Lung (tissue), 12 donors: ENCODE measurements around the gene STIM2. TPM values are rescaled to one million over a fixed set of nuclear protein-coding genes. Genes with fewer than 3 reads are reported as not detected.
"Not testable (repeated sequence)": the region's sequence is repeated elsewhere in the genome, so short reads cannot be mapped to it uniquely, and the experiment has no call there.

Source experiments
- ATAC-seq: fragments of 200-7000 bp; cut with Tn5 transposase; one replicate; pipeline ENCODE4 v1.9.1; 2020; ENCODE audit warnings: moderate number of reproducible peaks; ENCODE audit not compliant: insufficient read depth, low FRiP score
- DNase-seq, 3 donors: peaks; one replicate each; pipeline ENCODE4 v3.0.0-alpha.2; 2013 to 2017
- H3K27ac ChIP-seq, 2 donors: one replicate each; pipeline ENCODE4 v1.5.1; 2013; ENCODE audit warnings: mild to moderate bottlenecking in 2 of 2, moderate library complexity in 2 of 2, control low read depth in 1 of 2, inconsistent platforms in 1 of 2, low read depth in 1 of 2, low read length in 1 of 2
- H3K27me3 ChIP-seq, 3 donors: one replicate each; pipeline ENCODE4 v1.5.1; 2013; ENCODE audit warnings: low read length in 2 of 3; ENCODE audit not compliant: control insufficient read depth in 3 of 3, insufficient read depth in 3 of 3
- H3K36me3 ChIP-seq, 4 donors: one replicate each; pipeline ENCODE4 v1.5.1; 2013; ENCODE audit warnings: low read length in 4 of 4, mild to moderate bottlenecking in 1 of 4, moderate library complexity in 1 of 4; ENCODE audit not compliant: control insufficient read depth in 4 of 4, insufficient read depth in 4 of 4
- H3K4me1 ChIP-seq, 5 donors: one replicate each; pipeline ENCODE4 v1.5.1; 2013; ENCODE audit warnings: low read length in 5 of 5, mild to moderate bottlenecking in 2 of 5, moderate library complexity in 1 of 5; ENCODE audit not compliant: control insufficient read depth in 5 of 5, insufficient read depth in 5 of 5
- H3K4me3 ChIP-seq: one replicate; pipeline ENCODE4 v1.5.1; 2013; ENCODE audit warnings: mild to moderate bottlenecking, control low read depth, moderate library complexity
- H3K9ac ChIP-seq, 2 donors: one replicate each; pipeline ENCODE4 v1.5.1; 2013; ENCODE audit warnings: low read length in 2 of 2, control low read depth in 1 of 2; ENCODE audit not compliant: insufficient read depth in 1 of 2
- H3K9me3 ChIP-seq, 4 donors: one replicate each; pipeline ENCODE4 v1.5.1; 2013; ENCODE audit warnings: low read length in 3 of 4, mild to moderate bottlenecking in 1 of 4, moderate library complexity in 1 of 4; ENCODE audit not compliant: control insufficient read depth in 4 of 4, insufficient read depth in 3 of 4
- CTCF ChIP-seq: IDR thresholded peaks from 2 replicates; pipeline ENCODE4 v1.5.1; 2012; ENCODE audit warnings: mild to moderate bottlenecking; ENCODE audit errors: control extremely low read depth, extremely low read depth
- WGBS, 2 donors: extraction: QIAGEN DNeasy Blood & Tissue Kit; methylation state at CpG; one replicate each; pipeline ENCODE4 v1.1.7; 2013; 5-methylcytosine and 5-hydroxymethylcytosine counted together
- polyA plus RNA-seq, 2 donors: library from polyadenylated mRNA; stranded (reverse); fragments of 200-250 nt; gene quantifications; one replicate each; pipeline ENCODE4 v1.2.1, GENCODE V29; 2013
- total RNA-seq, 2 donors: library from RNA; depleted of rRNA in 1 of 2; stranded (reverse); fragments of >200 nt in 1 of 2; gene quantifications; one replicate each; pipeline ENCODE4 v1.2.1, GENCODE V29; 2014 to 2021
- donor health status: control.
- donor health status: control.
- donor health status: Bipolar disorder and iron deficiency.
- donor health status: healthy.
- donor health status: DM: yes; HTN: yes; CAD: no.

STIM2 gene
- total and polyA plus RNA-seq, 4 donors: 12.7 to 35.5 (median 25.9) TPM

- ATAC-seq (no peak), DNase-seq (no peak)
- WGBS, 2 donors: 67 to 81% methylated on average over 1 of the region's 1 CpG
- no peaks in the 10 kb centered on the region for H3K27me3 ChIP-seq
- H3K4me1 ChIP-seq: peaks cover 0 to 5% (median 0%) of the 10 kb centered on the region in 5 donors
- H3K36me3 ChIP-seq: peaks cover 0 to 6% (median 2%) of the 10 kb centered on the region in 4 donors
- H3K4me3 ChIP-seq: no peak overlapping the region
- peaks cover 0 to 2% (median 0%) of the 10 kb centered on the region in 4 donors for H3K9me3 ChIP-seq
- H3K9ac ChIP-seq: no peak overlapping the region
- TF ChIP-seq CTCF: no peak
- no peak overlapping the region for H3K27ac ChIP-seq
These were observed 103.9 kb downstream of the STIM2 start for GRCh38 chr4:26964512-26964911.

GRCh38 chr4:26964994-26965393, 104.4 kb downstream of the STIM2 start:
- TF ChIP-seq CTCF: no peak
- Histone ChIP-seq H3K4me3 (no peak overlapping the region), H3K27ac (no peak overlapping the region), H3K36me3 (peaks cover 0 to 6% (median 2%) of the 10 kb centered on the region in 4 donors), H3K9ac (no peak overlapping the region), H3K27me3 (no peaks in the 10 kb centered on the region), H3K4me1 (peaks cover 0 to 2% (median 0%) of the 10 kb centered on the region in 5 donors), H3K9me3 (peaks cover 0 to 2% (median 0%) of the 10 kb centered on the region in 4 donors)
- WGBS, 2 donors: 93 to 97% methylated on average over 1 of the region's 1 CpG
- ATAC-seq (no peak), DNase-seq (no peak)

GRCh38 chr4:26975464-26976181, 115.0 kb downstream of the STIM2 start:
- 96% methylated on average over 12 of the region's 12 CpGs for WGBS, 2 donors
- H3K27me3 ChIP-seq: not testable (repeated sequence)

GRCh38 chr4:26978387-26979053, 117.9 kb downstream of the STIM2 start:
- 90 to 92% methylated on average over 2 of the region's 2 CpGs for whole genome bisulfite sequencing, 2 donors
- Histone ChIP-seq H3K4me3 (no peak overlapping the region), H3K9ac (no peak overlapping the region), H3K27ac (no peak overlapping the region), H3K27me3 (no peaks in the 10 kb centered on the region), H3K36me3 (peaks cover 0 to 3% (median 0%) of the 10 kb centered on the region in 4 donors), H3K9me3 (no peaks in the 10 kb centered on the region), H3K4me1 (peaks cover 0 to 6% (median 0%) of the 10 kb centered on the region in 5 donors)
- ATAC-seq: no peak
- DNase-seq: no peak
- TF ChIP-seq CTCF: no peak

More at GRCh38 chr4:26975464-26976181, 115.0 kb downstream of the STIM2 start:
- H3K4me3 ChIP-seq, H3K9me3 ChIP-seq, DNase-seq, H3K9ac ChIP-seq, H3K4me1 ChIP-seq, H3K36me3 ChIP-seq, ATAC-seq, H3K27ac ChIP-seq: not testable (repeated sequence)
